Endothelial cell of hepatic sinusoid (primary cell): Measurements from ENCODE around the gene GTF2IRD1.

Experiments used
- in situ Hi-C: cut with HindIII; loops from 2 replicates; pipeline ENCODE4 v1.10.0; 2017; ENCODE audit warnings: low sequenced_read_pairs

GTF2IRD1 gene

DNA sequence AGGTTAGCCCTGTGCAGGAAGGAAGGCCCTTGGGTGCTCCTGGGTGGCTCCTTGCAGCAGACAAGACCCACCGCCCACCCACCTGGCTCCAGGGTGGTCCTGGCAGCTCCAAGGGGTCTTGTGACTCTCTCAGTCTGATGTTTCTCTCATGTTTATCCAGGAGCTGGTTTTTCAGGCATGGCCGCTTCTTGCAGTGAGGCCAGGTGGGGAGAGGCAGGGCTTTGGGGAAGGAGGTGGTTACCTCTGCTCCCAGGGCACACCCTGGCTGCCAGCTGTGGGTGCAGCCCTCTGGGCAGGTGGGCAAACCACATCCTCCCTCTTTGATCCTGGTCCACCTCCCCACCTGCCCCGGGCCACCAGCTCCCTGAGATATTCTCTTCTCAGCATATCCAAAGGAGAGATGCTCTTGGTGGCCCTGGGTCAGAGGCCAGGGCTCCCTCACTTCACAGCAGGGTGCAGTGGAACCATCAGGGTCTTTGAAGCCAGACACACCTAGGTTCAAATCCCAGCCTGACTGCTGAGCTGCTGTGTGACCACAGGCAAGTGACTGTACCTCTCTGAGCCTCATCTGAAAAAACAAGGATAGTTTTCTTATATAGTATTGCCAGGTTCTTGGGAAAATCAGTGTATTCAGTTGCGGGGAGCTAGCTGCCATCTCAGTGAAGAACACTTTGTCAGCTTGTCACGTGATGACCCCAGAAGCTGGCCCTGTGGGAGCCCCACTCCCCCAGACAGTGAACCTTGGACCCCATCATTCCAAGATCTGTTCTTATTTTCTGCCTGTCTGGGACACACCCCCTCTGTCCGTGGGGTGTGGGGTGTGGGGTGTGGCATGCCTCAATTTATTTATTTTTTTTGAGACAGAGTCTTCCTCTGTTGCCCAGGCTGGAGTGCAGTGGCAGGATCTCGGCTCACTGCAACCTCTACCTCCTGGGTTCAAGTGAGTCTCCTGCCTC lies 11.5 kb downstream of the GTF2IRD1 start:
- in situ Hi-C loops: no loop called here

DNA sequence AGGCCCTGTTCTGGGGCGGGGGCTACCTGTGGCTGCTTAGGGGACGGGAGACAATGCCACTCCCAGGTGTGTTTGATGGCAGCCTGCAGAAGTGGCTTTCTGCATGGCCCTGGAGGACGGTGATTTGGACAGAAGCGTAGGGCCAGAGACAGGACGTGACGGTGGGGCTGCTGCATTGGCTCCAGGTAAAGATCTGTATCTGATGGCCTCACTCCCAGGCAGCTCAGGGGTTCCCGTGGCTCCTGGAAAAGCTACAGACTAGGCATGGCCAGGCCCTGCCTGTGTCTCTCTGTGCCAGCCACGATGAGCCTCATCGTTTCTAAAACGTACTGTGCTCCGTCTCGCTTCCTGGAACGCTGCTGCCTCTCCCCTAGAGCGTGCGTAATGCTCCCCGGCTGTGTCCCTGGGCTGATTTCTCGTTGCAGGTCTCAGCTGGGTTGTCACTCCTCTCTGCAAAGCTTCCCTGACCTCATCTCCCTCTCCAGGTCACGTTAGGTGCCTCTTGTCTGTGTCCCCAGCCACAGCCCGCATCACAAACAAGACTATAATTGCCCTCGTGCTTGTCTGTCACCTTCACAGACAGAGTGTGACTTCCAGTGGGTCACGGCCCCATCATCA lies 12.6 kb downstream of the GTF2IRD1 start:
- in situ Hi-C loops: no loop called here

DNA sequence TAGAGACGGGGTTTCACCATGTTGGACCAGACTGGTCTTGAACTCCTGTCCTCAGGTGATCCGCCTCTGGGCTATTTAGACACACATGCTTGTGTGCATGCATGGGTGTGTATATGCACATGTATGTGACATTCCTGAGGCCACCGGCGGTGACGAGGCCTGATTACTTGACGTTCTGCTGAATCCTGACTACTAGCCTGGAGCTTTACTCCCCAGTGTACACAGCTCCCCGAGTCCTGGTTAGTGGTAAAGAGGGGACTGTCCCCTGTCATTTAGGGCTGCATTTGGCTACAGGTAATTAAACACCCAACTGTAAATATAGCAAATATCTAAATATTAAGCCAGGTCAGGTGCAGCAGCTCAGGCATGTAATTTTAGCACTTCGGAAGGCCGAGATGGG lies 14.2 kb downstream of the GTF2IRD1 start:
- in situ Hi-C loops: no loop called here

DNA sequence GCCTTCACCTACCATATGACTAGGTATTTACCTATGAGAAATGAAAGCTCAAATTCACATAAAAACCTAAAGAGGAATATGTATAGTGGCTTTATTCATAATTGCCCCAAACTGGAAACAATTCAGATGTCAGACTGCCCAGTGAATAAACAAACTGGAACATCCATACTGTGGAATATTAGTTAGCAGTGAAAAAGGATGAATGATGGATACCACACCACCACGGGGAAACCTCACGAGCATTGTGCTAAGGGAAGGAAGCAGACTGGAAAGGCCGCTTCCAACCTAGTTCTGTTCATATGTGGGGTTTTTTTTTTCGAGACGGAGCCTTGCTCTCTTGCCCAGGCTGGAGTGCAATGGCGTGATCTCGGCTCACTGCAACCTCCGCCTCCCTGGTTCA lies 16.8 kb downstream of the GTF2IRD1 start:
- in situ Hi-C loops: no loop called here

DNA sequence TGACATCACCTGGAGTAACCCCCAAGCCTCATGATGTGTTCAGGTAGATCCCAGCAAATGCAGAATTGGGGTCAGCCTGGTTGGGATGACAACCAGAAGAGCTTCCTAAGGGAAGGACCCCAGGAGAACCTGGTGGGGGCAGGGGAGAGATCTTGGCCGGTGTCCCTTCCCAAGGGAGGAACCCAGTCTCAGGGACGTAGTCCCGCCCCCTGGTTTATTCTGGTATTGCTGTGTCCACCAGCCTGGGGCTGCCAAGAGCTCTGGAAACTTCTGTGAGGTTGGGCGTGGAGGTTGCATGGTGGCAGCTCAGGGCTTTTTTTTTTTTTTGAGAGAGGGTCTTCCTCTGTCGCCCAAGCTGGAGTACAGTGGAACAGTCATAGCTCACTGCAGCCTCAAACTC lies 19.4 kb downstream of the GTF2IRD1 start:
- in situ Hi-C loops: no loop called here

DNA sequence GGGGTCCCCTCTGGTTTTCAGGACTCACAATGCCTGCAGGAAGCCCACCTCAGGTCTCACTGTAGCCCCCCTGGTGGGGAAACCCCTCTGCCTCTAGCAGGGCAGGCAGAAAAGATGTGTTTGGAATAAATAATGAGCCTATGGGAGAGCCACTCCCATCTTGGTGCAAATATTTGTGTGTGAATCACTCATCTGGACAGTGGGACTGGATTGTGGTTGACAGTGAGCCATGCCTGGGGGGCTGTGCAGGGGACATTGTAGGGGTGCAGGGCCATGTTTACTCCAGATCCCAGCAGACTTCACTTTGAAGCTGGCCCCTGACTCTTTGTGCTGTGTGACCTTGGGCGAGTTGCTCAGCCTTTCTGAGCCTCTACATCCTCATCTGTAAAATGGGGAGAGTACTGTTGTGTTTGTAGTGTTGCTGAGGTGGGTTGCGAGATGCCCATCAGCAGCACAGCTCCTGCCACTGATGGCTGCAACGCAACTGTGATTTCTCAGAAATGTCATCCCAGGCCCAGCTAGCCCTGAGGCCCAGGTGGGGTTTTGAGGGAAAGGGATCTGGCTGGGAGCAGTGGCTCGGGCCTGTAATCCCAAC lies 20.7 kb downstream of the GTF2IRD1 start:
- in situ Hi-C loops: no loop called here

DNA sequence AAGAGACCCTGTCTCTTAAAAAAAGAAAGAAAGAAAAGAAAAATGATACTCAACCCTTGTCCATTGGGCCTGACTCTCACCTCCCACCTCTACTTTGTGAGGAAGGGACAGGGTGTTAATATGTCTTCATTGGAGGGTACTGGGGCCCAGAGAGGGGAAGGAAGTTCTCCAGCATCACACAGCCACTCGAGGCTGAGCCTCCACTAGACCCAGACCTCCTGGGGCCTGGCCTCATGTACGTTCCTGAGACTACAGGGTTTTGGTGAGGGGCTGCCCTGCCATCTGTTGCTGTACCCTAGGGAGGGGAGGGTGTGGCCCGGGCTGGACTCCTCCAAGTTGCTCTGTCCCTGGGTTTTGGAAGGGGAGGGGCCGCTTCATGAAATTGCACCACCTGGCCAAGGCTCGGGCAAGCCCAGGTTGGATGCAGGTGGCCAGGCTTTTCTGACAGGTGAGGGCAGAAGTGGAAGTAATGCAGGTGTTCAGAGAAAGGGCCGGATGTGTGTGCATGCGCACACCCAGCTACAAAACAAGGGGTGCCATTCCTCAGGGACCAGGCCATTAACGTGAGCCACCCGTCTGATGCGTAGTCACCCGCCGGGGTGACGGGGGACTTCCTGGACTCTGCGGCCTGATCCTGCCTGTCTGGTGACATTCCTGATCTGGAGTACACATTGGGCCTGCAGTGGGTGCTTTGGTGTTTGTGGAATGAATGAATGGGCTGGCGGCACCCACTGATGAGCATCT lies 21.7 kb downstream of the GTF2IRD1 start:
- in situ Hi-C loops: no loop called here

DNA sequence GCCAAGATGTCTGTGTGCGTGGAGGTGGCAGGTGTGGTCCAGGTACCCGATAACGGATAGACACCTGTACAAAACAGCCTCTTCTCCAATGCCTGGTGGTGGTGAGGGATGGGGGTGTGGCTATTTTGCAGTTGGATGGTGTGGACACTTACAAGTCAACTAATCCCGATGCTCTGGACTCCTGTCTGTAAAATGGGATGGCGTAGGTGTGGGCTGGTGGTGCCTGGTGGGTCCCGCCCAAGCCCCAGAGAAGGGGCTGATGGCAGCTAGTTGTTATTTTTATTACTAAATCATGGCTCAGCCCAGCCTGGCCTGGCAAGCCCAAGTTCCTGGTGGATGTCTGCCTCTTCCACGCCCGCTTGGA lies 22.3 kb downstream of the GTF2IRD1 start:
- in situ Hi-C loops: no loop called here

DNA sequence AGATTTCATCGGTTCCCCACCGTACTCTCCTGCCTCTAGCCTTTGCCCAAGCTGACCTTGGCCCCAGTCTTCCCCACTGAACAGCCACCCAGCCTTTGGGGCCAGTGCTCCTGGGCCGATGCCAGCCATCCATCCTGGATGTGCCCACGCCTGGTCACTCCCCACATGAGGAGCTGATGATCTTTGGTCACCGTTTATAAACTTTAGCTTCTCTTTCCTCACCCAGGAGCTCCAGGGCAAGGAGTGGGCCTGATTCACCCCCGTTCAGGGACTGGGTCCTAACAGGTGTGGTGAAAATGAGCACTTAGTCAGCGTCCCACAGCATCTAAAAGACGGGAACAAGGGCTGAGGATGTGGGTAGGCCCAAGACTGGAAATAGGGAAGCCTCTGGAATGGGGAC lies 22.9 kb downstream of the GTF2IRD1 start:
- in situ Hi-C loops: no loop called here

DNA sequence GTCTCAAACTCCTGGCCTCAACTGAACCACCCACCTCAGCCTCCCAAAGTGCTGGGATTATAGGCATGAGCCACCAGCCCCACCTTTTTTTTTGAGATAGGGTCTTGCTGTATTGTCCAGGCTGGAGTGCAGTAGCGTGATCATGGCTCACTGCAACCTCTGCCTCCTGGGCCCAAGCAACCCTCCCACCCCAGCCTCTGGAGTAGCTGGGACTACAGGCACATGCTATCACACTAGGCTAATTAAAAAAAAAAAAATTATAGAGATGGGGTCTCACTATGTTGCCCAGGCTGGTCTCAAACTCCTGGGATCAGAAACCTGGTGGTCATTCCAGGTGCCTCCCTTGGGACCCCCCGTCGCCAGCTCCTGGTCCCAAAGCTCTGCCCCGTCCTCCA lies 25.0 kb downstream of the GTF2IRD1 start:
- in situ Hi-C loops: no loop called here

DNA sequence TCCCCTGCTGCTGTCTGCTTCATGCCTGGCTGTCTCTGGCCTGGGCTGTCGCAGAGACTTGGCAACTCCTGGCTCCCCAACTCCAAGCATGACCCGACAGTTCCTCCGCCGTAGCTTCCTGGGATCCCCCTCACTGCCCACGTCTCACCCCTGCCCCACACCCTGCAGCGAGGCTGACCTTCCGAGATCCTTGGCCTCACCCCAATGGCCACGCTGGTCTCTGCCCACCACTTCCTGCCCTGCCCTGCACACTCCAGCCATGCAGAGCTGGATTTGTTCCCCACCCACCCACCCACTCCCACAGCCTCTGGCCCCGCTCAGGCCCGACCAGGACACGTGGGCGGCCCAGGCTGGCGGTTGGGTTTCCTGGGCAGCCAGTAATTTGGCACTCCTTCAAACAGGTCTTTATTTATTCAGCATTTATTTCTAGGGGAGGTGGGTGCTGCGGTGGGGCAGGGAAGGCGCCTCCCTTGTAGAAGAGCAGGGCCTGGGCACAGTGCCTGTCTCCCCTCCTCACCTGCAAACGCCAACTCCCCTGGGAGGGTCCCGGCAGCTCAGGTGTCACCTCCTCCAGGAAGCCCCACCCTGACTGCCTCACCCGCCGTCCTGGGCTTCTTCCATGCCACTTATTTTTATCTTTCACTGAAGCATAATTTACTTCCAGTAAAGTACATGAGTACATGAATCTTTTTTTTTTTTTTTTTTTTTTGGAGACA lies 25.5 kb downstream of the GTF2IRD1 start:
- in situ Hi-C loops: no loop called here

DNA sequence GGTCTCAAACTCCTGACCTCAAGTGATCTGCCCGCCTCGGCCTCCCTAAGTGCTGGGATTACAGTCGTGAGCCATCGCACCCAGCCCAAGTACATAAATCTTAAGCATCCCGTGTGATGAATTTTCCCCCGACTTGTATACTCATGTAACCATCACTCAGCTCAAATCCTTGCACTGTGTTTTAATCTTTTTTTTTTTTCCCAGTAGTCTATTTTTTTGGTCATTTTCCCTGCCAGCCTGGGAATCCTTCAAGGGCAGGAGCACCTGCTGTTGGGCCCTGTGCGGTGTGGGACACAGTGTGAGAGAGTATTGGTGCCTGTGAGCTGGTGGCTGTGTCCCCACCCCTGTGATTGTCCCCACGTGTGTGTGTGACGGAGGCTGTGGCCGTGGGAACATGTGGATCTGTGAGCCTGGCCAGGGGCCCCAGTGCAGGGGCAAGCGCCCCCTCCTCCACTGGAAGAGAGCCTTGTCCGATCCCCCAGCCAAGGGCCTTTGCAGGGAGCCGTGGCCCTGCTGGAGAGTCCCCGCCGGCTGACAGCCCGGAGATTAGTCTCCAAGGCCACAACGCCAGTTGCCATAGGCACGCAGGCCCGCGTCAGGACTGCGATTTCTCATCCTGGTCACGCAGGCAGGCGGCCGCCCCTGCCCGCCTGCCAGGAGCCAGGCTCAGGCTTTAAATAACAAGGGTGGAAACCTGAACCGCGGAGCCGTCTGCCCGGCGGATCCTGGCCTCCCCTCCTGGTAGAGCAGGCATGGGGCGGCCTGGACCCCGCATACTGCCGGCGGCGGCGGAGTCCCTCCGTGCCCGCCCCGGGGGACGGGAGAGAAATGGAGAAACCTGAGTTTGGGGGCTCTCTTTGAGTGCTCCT lies 26.5 kb downstream of the GTF2IRD1 start:
- in situ Hi-C loops: no loop called here

DNA sequence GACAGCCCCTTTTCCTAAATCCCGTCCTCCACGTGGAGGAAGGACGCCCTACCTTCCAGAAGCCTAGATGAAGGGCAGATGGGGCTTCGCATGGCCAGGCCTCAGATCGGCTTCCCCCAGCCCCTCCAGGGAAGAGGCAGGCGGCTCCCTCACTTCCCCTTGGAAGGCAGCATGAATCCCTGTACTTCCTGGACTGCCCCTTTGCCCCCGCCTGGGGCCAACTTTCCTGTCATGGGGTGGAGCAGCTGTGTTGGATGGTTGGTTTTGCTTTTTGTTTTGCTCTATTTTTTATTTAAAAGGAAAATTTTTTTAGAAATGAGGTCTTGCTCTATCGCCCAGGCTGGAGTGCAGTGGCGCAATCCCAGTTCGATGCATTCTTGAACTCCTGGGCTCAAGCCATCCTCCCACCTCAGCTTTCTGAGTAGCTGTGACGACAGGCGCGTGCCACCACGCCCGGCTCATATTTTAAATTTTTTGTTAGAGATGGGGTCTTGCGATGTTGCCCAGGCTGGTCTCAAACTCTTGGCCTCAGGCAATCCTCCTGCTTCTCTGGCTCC lies 27.2 kb downstream of the GTF2IRD1 start:
- in situ Hi-C loops: no loop called here

DNA sequence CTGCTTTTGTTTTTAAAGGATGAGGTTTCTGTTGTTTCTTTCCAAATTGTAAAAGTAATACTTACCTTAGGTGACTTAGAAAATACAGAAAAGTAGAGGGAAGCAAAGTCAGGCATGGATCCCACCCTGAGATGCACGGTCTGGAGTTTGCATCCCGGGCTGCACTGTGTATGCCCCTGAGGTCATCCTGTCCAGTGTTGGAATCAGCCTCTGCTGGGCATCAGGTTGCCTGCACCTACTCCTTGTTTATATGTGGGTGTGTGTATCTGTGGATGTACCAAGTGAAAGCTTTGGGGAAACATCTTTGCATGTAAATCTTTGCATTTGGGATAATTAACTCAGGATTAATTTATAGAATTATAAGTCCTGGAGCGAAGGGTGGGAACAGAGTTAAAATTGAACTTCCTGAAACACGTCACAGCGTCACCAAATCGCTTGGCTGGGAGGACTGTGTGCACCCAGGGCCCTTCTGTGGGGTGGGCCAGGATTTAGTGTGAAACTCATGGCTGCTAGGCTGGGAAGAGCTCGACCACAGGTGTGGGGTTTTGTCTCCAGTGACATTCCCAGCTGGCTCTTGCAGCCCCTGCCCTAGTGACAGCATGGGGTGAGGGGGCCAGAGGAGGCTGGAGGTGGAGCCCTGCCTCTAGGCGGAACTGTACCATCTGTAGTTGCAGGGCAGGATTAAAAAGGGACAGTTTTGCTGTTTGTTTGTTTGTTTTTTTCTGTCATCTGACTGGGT lies 27.9 kb downstream of the GTF2IRD1 start:
- in situ Hi-C loops: no loop called here

DNA sequence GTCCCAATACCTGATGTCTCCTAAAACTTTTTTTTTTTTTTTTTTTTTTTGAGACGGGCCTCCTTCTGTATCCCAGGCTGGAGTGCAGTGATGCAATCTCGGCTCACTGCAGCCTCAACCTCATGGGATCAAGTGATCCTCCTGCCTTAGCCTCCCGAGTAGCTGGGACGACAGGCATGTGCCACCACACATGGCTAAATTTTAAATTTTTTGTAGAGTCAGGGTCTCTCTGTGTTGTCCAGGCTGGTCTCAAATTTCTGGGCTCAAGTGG lies 28.4 kb downstream of the GTF2IRD1 start:
- in situ Hi-C loops: no loop called here

DNA sequence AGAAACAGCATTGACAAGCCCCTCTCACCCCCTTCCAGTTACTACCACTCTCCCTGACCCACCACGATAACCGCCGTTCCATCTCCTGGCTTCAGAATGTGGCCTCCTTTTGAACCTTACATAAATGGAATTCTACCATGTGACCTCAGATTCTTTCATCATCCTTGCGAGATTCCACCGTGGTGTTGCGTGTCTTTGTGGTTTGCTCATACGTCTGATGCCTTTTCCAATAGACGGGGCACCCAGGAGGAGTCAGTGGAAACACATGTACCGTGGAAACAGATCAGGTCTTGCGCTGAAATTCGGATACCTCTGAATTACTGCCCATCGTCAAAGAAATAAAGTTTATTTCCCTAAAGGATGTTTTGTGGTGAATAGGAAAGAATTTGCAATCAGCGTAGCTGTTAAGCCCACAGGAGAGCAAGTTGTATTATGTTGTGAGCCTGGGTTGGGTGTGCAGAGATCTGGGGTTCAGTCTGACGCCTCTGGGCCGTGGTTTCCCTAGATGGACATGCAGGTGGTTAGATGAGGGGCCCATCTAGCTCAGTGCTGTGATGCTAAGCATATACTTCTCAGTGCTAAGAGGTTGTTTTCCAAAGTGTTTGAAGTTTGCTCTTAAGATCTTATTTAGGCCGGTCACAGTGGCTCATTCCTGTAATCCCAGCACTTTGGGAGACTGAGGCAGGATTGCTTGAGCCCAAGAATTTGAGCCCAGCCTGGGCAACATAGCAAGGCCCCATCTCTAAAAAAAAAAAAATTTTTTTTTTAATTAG lies 29.1 kb downstream of the GTF2IRD1 start:
- in situ Hi-C loops: no loop called here

DNA sequence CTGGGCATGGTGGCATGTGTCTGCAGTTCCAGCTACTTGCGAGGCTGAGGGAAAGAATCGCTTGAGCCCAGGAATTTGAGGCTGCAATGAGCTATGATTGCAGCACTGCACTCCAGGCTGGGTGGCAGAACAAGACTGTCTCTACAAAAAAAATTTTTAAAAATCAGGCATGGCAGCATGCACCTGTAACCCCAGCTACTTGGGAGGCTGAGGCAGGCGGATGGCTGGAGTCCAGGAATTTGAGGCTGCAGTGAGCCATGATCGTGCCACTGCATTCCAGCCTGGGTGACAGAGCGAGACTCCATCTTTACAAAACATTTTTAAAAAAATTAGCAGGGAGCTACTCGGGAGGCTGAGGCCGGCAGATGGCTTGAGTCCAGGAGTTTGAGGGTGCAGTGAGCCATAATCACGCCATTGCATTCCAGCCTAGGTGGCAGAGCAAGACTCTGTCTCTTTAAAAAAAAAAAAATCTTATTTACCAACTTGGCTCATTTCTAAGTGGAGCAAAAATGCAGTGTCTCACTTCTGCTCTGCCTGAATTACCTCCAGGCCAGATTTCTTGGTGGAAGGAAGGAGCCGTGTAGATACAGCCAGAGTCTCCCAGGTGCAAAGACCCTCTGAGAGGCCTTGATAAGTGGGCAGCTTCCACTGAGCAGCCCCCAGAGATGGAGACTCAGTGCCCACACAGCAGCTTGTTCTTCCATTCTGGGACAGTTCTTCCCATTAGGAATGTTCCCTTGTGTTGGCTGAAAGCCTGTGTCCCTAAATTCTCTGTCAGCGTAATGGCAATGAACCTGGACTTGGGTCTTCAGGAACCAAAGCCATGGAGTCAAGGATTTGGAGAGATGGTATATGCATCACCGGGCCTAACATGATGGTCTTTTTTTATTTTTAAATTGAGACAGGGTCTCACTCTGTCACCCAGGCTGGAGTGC lies 30.0 kb downstream of the GTF2IRD1 start:
- in situ Hi-C loops: no loop called here
